Cardiac septum (tissue), 1 donor: ENCODE results near the gene STAB1. TPM values are rescaled to one million over a fixed set of nuclear protein-coding genes. Genes with fewer than 3 reads are reported as not detected.

ENCODE experiments used
- DNase-seq: peaks from one replicate; pipeline ENCODE4 v3.0.0-alpha.2; 2020; ENCODE audit warnings: low spot score
- intact Hi-C: fragments of 100-400 bp; cut with DNase I; formaldehyde crosslinking; loops from one replicate; pipeline ENCODE4 v1.14.0; 2022
- total RNA-seq: library from RNA; stranded (reverse); fragmentation: NEBNext Ultra II Directional; extraction: Animal tissue kit (Norgen Biotek cat#: 25700); gene quantifications from one replicate; pipeline ENCODE4 v1.2.1, GENCODE V29; 2021
- donor health status: DM: no; HTN: no; CAD: no.

Gene STAB1
- total RNA-seq, 1 donor from 2014 or later, result 52.2 TPM

DNA sequence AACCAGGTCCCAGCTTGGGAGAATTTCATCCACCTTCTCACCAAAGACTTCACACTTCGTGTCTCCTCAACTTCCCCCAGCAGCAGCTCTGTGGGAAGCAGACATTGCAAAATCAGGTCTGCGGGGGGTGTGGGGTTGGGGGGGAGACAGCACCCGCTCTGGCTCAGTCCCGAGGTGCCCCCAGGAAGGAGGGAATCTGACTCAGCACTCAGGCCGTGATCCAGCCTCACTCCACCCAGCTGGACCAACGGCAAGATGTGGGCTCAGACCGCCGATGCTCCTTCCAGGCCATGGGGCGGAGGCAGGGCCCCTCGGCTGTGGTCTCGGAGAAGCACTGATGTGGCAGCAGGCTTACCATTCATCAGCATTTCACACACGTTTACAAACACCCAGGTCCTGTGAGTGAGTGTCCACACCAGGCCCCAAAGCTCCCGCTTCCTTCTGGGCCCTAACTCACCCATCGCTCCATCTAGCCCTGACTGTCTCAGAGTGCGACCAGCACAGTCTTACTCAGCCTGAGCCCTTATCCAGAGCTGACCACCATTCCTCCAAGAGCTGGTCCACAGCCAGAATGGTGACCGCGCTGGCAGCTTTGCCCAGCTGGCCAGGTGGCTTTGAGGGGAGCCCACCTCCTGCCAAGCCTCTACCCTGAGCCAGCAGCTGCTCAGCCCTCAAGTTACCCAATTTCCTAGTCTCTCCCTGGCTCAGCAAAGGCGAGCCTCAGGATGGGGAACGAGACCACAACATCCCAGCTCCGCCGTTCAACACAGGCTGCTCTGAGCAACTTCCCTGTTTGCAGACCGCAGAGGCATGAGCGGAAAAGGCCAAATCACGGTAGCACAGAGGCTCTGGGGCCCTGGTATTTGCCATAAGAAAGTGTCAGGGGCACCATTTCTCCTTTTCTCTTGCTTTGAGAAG, 3.3 kb downstream of the STAB1 start:
- peak; percentile 88 for DNase-seq
- intact Hi-C loops, result no loop called here

DNA sequence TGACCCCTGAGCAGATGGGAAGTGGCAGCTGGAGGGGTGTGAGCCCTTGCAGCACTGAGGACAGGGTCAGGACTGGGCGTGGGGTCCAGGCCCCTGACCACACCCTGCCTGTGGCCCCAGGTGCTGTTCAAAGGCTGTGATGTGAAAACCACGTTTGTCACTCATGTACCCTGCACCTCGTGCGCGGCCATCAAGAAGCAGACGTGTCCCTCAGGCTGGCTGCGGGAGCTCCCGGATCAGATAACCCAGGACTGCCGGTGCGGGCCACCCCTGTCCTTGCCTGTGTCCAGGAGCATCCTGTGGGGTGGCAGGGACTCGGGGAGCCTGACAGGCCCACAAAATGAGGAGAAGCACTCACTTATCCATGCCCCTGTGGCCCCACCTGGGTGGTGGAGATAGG, 5.9 kb downstream of the STAB1 start:
- intact Hi-C loops, result no loop called here

DNA sequence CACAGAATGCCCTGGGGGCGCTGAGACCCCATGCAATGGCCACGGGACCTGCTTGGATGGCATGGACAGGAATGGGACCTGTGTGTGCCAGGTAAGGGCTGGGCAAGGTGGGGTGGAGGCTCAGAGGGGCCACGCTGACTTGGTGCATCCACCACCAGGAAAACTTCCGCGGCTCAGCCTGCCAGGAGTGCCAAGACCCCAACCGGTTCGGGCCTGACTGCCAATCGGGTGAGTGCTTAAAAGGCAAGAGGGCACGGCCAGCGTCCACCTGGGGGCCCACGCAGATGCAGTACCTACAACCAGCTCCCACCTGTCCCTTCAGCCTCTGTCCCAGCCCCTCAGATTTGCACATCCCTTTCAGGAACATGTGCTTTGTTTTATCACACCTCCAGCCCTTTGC, 6.9 kb downstream of the STAB1 start:
- intact Hi-C loops, result no loop called here
- no peak for DNase-seq

More for the DNA sequence above, 5.9 kb downstream of the STAB1 start:
- no peak for DNase-seq

DNA sequence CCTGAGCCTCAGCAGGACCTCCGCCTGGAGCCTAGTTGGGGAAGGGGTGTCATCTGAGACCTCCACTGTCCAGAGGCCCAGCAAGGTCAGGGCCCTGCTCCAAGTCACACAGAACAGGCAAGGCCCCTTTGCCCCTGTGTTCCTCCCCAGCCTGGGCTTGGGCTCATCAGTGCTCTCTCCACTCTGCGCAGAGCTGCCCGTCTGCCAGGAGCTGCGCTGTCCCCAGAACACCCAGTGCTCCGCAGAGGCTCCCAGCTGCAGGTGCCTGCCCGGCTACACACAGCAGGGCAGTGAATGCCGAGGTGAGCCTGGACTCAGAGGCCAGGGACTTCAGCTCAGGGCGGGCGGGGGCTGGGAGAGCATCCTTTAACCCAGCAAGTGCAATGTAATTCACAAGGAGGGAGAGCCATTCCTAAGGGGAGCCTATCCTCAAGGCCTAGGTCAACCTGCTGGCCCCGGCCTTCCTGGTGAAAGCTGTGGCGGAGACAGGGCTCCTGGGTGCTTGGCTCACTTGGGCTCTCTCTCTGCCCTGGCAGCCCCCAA, 7.7 kb downstream of the STAB1 start:
- DNase-seq, result no peak
- intact Hi-C loops, result no loop called here

DNA sequence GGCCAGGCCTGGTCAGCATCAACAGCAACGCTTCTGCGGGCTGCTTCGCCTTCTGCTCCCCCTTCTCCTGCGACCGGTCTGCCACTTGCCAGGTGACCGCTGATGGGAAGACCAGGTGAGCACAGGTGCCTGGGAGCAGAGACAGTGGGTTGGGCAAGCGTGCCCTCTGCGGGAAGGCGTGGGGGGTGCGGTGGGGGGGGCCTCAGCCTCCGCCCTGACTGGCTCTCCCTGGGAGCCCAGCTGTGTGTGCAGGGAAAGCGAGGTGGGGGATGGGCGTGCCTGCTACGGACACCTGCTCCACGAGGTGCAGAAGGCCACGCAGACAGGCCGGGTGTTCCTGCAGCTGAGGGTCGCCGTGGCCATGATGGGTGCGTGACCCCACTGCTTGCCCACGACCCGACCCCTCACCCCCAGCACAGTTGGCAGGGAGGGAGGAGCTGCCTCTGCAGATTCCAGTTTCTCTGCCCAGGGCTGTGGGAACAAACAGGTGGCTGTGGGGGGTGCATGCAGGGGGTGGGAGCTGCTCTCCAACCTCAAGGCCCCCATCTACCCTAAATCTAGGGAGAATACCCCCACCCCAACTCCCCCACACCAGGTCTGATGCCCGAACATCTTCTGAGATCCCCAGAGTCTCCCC, 8.8 kb downstream of the STAB1 start:
- DNase-seq, result no peak
- intact Hi-C loops, result no loop called here

DNA sequence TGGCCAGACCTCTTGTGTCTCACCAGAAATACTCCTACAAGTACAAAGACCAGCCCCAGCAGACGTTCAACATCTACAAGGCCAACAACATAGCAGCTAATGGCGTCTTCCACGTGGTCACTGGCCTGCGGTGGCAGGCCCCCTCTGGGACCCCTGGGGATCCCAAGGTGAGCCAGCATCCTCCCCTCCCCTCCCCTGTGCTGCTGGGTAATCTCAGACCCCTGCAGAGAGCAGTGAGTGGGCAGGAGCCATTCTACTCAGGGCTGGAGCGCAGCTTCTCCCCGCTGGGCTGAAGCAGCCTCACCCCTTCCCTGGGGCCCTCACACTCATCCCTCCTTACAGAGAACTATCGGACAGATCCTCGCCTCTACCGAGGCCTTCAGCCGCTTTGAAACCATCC, 9.8 kb downstream of the STAB1 start:
- intact Hi-C loops, result no loop called here
- no peak for DNase-seq

DNA sequence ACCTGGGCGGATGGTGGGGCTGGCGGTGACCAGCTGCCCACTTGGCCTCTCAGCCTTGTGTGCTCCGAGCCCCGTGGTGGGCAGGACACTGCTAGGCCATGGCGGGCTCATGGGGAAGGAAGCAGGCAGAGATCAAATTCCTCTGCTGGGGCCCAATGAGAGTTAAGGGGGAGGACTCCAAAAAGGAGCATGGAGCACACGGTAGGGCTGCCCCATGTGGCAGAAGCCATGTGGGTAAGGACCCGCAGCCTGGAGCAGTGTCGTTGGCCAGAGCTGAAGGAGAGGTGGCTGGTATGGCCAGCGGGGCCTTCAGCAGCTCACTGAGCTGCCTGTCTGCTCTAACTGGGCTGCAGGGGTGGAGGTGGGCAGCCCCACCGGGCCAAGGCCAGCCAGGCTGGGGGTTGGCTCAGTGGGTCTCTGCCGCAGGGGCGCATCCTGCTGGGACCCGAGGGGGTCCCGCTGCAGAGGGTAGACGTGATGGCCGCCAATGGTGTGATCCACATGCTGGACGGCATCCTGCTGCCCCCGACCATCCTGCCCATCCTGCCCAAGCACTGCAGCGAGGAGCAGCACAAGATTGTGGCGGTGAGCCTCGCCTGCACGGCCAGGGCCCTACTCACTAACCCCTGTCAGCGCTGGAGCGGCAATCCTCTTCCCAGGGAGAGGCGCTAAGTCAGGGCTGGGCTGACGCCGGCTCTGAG, 11.3 kb downstream of the STAB1 start:
- intact Hi-C loops, result no loop called here
- DNase-seq, result no peak

DNA sequence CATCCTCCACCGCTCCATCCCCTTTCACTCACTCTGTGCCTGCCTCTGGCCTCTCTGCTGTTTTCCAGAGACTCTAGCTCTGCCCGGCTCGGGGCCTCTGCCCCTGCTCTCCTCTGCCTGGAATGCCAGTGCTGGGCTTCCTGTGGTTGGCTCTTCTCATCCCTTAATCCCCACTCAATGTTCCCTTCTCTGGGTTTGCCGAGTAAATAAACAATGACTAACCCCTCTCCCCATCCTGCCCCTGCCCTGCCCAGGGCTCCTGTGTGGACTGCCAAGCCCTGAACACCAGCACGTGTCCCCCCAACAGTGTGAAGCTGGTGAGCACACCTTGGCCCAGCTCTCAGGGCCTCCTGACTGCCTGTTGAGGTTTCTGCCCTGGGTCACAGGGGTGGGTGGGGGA, 12.2 kb downstream of the STAB1 start:
- intact Hi-C loops, result no loop called here
- no peak for DNase-seq

DNA sequence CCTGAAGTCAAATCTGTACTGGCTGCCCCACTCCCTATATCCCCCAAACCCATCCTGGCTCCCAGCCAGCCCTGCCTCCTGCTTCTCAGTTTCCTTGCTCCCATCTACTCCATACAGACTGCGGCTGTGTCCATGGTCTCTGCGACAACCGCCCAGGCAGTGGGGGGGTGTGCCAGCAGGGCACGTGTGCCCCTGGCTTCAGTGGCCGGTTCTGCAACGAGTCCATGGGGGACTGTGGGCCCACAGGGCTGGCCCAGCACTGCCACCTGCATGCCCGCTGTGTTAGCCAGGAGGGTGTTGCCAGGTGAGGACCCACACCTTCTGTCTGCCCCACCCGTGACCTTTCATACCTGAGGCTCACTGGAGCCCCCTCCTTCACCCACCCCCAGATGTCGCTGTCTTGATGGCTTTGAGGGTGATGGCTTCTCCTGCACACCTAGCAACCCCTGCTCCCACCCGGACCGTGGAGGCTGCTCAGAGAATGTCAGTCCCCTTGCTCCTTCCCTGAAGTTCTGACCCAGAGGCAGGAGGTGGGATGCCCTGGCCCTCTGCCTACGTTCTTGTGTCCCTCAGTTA, 14.7 kb downstream of the STAB1 start:
- intact Hi-C loops, result no loop called here
- no peak for DNase-seq

DNA sequence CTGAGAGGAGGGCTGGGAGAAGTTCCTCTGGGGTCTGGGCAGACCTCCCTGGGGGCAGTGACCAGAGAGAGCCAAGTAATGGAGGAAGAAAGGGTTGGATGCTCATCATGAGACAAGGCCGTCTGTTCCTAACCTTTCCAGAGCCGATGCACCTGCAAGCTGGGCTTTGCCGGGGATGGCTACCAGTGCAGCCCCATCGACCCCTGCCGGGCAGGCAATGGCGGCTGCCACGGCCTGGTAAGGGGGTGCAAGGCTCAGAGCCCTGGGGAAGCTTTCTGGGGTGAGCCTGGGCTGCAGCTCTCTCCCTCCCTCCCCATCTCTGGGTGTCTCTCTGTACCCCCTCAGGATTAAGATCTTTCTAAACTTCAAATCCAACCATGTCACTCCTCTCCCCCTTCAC, 16.4 kb downstream of the STAB1 start:
- no peak for DNase-seq
- intact Hi-C loops, result no loop called here

DNA sequence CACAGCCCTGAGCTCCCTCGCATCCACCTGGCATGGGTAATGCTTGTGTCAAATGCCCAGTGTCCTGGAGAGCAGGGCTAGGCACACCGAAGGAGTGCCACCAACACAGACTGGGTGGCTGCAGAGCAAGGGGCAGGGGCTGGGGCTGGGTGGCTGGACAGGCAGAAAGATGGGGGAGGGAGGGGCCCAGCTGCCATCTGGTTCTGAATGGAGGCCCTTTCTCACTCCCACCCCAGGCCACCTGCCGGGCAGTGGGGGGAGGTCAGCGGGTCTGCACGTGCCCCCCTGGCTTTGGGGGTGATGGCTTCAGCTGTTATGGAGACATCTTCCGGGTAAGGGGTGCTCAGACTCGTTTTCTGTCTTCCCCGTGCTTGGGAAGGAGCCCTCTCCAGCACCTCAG, 17.0 kb downstream of the STAB1 start:
- intact Hi-C loops, result no loop called here
- no peak for DNase-seq

DNA sequence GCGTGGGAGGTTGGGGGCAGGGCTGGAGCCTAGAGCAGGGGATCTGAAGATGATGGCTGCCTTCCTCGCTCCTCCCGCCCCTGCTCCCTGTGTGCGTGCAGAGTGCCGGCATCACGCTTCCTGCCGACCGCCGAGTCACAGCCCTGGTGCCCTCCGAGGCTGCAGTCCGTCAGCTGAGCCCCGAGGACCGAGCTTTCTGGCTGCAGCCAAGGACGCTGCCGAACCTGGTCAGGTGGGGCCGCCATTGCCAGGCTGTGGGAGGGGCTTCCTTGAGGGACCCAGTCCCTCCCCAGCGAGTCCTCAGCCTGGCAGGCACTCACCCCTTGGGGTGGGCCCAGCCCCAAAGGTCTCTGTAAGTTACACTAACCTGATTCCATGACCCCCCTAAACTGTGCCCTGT, 17.6 kb downstream of the STAB1 start:
- DNase-seq, result no peak
- intact Hi-C loops, result no loop called here

DNA sequence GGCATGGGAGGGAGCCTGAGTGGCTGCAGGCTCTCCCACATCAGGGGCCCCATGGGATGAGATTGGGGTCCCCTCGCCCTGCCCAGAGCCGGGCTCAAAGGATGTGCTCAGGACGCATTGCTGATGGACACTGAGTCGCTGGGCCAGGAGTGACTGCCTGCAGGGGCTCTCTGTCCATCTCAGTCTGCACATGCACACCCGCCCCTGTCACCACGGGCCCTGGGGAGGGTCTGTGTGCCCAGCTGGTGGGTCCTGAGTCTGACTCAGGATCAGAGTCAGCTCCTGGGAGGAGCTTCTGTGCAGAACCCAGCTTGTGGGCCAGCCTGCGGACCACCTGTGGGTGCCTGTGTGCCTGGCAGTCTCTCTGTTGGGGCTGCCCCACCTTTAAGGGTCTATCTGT, 18.1 kb downstream of the STAB1 start:
- DNase-seq, result no peak
- intact Hi-C loops, result no loop called here

DNA sequence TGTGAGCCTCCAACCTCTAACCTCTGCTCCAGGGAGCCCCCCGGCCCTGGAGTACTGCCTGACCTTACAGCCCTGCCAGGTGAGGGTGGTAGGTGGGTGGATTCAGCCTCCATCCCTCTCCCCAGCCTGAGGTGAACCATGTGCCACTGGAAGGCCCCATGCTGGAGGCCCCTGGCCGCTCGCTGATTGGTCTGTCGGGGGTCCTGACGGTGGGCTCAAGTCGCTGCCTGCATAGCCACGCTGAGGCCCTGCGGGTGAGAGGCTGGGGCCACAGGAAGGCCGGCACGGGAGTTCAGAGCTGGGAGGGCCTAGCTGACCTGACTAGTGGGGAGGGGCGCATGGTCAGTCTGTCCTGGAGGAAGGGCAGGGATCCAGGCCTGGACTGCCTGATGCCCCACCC, 19.4 kb downstream of the STAB1 start:
- DNase-seq, result no peak
- intact Hi-C loops, result no loop called here

DNA sequence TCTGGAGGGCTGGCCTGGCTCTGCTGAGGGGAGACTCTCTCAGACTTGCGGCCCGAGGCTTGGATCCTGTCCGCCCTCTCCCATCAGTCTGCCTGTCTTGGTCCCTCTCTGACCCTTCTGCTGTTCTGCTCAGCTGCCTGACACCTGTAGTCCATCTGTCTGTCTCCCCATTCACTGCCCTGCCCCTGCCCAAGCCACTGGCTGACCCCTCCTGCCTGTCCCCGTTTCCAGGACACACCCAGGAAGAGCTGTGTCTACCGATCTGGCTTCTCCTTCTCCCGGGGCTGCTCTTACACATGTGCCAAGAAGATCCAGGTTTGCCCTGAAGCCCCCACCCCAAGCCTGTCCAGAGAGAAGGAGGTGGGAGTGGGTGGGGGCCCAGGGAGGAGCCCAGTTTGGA, 20.1 kb downstream of the STAB1 start:
- intact Hi-C loops, result no loop called here
- no peak for DNase-seq

DNA sequence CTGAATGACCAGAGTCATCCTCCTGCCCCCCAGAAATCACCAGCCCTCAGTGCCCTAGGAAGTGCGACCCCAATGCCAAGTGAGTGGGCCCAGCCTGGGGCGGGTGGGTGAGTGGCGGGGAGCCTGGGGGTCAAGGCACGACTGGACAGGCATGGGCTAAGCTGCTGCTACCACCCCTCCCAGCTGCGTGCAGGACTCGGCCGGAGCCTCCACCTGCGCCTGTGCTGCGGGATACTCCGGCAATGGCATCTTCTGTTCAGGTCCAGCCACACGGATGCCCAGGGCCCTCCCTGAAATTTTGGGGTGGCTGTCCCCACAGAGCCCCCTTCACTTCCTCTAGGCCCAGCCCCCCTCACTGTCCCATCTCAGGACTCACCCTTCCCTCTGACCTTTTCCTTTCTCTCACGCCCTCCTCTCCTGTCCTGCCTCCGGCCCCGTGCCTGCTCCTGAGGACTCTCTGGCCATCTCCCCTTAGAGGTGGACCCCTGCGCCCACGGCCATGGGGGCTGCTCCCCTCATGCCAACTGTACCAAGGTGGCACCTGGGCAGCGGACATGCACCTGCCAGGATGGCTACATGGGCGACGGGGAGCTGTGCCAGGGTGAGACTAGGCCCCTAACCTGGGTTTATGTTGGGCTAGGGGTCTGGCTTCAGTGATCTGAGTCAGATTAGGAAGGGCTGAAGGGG, 21.5 kb downstream of the STAB1 start:
- intact Hi-C loops, result no loop called here

DNA sequence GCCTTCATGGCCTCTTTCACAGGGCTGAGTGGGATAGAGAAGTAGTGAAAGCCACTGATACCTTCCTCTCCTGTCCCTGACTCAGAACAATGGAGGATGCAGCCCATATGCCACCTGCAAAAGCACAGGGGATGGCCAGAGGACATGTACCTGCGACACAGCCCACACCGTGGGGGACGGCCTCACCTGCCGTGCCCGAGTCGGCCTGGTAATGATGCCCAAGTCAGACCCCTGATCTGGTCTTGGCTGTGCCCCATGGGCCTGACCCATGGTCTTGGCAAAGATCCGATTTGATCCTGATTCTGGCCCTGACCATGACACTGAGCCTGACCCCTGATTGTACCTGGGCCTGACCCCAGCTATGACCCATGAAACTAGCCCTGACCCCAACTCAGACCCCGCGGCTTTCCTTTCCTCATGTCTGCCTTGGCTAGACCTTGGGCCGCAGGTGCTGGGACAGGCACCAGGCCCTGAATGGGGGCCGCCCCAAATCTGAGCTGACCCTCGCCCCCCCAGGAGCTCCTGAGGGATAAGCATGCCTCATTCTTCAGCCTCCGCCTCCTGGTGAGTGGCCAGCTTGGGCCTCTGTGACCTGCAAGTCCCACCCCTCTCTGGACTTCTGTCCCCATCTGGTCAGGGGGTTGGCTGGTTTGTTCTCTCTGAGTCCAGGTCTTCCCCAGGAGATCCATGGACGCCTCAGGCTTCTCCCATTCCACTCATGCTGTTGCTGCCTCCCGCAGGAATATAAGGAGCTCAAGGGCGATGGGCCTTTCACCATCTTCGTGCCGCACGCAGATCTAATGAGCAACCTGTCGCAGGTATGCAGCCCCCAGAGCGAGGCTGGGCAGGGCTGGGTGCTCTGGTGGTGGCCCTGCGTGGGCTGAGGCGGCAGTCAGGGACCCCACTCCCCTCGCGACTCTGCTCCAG, 22.9 kb downstream of the STAB1 start:
- no peak for DNase-seq

More for the DNA sequence above, 21.5 kb downstream of the STAB1 start:
- DNase-seq, result no peak

DNA sequence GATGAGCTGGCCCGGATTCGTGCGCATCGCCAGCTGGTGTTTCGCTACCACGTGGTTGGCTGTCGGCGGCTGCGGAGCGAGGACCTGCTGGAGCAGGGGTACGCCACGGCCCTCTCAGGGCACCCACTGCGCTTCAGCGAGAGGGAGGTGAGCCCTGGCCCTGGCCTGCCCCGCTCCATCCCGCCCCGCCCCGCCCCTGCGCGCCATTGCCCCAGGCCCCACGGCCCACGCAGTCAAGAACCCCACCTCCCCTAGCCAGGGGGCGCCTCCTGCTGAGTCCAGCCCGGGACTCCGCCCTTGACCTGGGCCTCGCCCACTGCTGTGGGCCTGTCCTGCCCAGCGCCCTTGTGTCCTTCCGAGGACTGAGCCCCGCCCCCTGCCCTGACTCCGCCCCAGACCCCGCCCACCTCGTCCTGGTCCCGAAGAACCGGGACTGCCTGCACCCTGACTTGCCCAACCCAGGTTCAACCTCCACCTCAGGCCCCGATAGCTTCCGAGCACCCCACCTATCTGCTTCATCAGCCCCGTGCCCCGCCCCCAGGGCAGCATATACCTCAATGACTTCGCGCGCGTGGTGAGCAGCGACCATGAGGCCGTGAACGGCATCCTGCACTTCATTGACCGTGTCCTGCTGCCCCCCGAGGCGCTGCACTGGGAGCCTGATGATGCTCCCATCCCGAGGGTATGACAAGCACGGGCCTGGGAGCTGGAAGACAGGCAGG, 23.7 kb downstream of the STAB1 start:
- intact Hi-C loops, result no loop called here
- DNase-seq, result no peak

More for the DNA sequence above, 22.9 kb downstream of the STAB1 start:
- intact Hi-C loops, result no loop called here
